HG02840 (cell line): Measurements from ENCODE around the gene KRT2.

Experiments
- ATAC-seq: cut with Tn5 transposase; IDR thresholded peaks from one replicate; pipeline ENCODE4 v1.9.1; 2021; ENCODE audit warnings: mild to moderate bottlenecking, moderate library complexity, moderate number of reproducible peaks; ENCODE audit not compliant: unreplicated experiment, low FRiP score

KRT2 gene

GRCh38 chr12:52667509-52667908 is 15.5 kb upstream of the KRT2 start:
- ATAC-seq: no peak

GRCh38 chr12:52666471-52666870 is 14.5 kb upstream of the KRT2 start:
- no peak for ATAC-seq

GRCh38 chr12:52663420-52663819 is 11.4 kb upstream of the KRT2 start:
- no peak for ATAC-seq

- ATAC-seq: no peak
These were observed 10.9 kb upstream of the KRT2 start for GRCh38 chr12:52662918-52663229.

GRCh38 chr12:52662093-52662917 is 10.3 kb upstream of the KRT2 start:
- no peak for ATAC-seq

- ATAC-seq: no peak
These were observed 9.7 kb upstream of the KRT2 start for GRCh38 chr12:52661668-52662067.

- ATAC-seq: no peak
These were observed 9.0 kb upstream of the KRT2 start for GRCh38 chr12:52660934-52661499.

- ATAC-seq: no peak
These were observed 7.9 kb upstream of the KRT2 start for GRCh38 chr12:52659951-52660350.

- ATAC-seq: no peak
These were observed 7.4 kb upstream of the KRT2 start for GRCh38 chr12:52659395-52659794.

- ATAC-seq: no peak
These were observed 6.2 kb upstream of the KRT2 start for GRCh38 chr12:52658196-52658595.

GRCh38 chr12:52657250-52657902 is 5.4 kb upstream of the KRT2 start:
- no peak for ATAC-seq

- ATAC-seq: no peak
These were observed 4.6 kb upstream of the KRT2 start for GRCh38 chr12:52656616-52657015.

GRCh38 chr12:52655720-52656124 is 3.7 kb upstream of the KRT2 start:
- ATAC-seq: no peak

- no peak for ATAC-seq
These were observed 3.2 kb upstream of the KRT2 start for GRCh38 chr12:52655251-52655650.

GRCh38 chr12:52650520-52651081 is 1.4 kb downstream of the KRT2 start:
- ATAC-seq: no peak

- no peak for ATAC-seq
These were observed 2.9 kb downstream of the KRT2 start for GRCh38 chr12:52649066-52649465.

- ATAC-seq: no peak
These were observed 3.9 kb downstream of the KRT2 start for GRCh38 chr12:52648012-52648550.

GRCh38 chr12:52647601-52648000 is 4.4 kb downstream of the KRT2 start:
- no peak for ATAC-seq

GRCh38 chr12:52646613-52647012 is 5.4 kb downstream of the KRT2 start:
- ATAC-seq: no peak

GRCh38 chr12:52645982-52646381 is 6.0 kb downstream of the KRT2 start:
- ATAC-seq: no peak

- ATAC-seq: no peak
These were observed 6.8 kb downstream of the KRT2 start for GRCh38 chr12:52645120-52645761.
